Measurements from ENCODE around the gene C2orf72.
"Not testable (repeated sequence)": the region's sequence is repeated elsewhere in the genome, so short reads cannot be mapped to it uniquely, and the experiment has no call there.

C2orf72 gene

GRCh38 chr2:231047274-231047922, 10.1 kb downstream of the C2orf72 start:
- no peak for DNase-seq

GRCh38 chr2:231047923-231048915, 10.9 kb downstream of the C2orf72 start:
- no peak for DNase-seq

GRCh38 chr2:231049286-231050017, 12.1 kb downstream of the C2orf72 start:
- no peak for DNase-seq

GRCh38 chr2:231050018-231050901, 12.9 kb downstream of the C2orf72 start:
- DNase-seq = no peak

- DNase-seq = no peak
These were observed 13.8 kb downstream of the C2orf72 start for GRCh38 chr2:231051116-231051515.

GRCh38 chr2:231052494-231053451, 15.4 kb downstream of the C2orf72 start:
- peak; percentile 88 to 96 (median 93) for DNase-seq

GRCh38 chr2:231053846-231054245, 16.5 kb downstream of the C2orf72 start:
- no peak for DNase-seq

GRCh38 chr2:231056453-231057416, 19.4 kb downstream of the C2orf72 start, which contains the start of gene PSMD1:
Gene PSMD1 (plus strand): TSS chr2:231056867. CDS start chr2:231057026, 159 bp downstream.
- DNase-seq = peak; percentile 93 to 95 (median 95)

DNA sequence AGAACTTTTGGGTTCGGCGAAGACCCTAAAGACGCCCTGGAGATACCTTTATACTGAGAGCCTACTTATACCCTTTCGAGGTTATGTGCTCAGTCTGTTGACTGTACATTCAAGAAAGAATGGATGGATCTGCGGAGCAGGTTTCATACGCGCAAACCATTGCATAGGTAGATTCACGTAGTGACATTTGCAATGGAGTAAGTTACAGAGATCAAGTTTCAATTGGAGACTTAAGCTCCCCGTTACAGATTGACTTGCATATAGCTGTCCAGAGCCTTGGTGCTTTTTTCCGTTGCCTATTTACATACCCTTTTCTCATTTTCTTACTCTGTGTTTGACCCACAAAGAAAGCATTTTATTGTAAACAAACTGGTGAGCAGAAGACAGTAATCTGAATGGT, 20.3 kb downstream of the C2orf72 start:
- DNase-seq = no peak

DNA sequence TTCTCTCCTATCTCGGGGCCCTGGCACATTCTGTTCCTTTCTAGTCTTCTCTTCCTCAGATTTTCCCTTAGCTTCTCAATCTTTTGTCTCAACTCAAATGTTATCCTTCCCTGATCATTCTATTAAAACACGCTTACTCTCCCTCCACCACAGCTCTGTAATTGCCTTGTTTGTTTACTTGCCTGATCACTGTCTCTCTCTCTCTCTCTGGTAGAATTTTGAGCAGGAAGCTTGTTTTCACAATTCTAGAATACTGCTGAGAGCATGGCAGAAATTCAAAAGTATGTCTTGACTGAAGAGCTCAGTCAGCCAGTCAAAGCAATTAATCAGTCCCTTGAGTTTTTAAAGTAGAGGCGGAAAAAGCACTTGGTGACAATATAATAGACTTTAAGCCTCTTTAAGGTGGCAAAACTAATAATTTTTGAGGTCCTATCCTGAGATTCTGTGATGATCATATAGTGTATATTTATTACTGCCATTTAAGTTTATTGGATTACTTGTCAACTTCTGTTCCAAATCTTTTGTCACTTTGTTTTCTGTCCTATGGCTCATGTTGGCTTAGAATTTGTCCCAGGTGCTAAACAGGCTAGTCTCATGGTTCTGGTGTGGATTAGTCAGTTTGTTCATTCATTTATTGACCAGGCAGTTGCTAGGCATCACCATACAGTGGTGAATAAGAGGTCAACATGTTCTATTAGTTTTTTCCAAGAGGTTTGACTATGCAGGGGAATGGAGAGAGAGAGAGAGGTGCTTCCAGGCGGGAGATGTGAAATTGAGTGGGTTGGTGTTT, 21.6 kb downstream of the C2orf72 start:
- no peak for DNase-seq

DNA sequence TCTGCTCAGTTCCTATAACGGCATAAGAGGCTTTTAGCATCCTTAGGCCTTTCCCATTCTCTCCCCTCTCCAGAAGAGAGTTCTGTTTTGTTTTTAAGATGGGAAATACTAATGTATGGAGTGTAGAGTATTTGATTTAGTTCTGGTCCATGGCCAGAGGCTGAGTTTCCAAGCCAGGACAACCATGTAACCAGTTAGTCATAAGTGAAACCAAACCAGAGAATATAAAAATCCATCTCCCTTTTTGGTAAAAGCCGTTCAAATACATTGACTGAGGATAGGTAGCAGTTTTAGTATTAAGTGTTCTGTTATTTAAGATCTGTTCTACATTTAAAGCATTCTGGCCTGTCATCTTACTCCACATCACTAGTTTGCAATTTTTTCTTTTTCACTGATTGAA, 22.4 kb downstream of the C2orf72 start:
- no peak for DNase-seq

DNA sequence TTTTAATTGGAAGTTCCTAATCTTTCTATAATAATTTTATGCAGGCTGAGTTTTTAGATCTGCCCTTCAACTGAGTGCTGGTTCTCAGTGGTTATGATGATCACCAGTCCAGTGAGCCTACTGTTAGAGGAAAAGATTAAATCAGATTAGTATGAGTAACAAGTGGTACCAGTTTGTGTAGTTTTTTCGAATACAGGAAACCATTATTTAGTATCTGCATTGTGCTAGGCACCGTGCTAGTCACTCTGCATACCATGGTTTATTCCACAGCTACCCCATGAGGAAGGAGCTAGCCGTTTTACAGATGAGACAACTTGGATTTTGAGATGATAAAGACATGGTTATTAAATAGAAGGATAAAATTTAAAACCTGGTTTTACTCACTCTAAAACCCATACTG, 25.5 kb downstream of the C2orf72 start:
- DNase-seq = no peak

DNA sequence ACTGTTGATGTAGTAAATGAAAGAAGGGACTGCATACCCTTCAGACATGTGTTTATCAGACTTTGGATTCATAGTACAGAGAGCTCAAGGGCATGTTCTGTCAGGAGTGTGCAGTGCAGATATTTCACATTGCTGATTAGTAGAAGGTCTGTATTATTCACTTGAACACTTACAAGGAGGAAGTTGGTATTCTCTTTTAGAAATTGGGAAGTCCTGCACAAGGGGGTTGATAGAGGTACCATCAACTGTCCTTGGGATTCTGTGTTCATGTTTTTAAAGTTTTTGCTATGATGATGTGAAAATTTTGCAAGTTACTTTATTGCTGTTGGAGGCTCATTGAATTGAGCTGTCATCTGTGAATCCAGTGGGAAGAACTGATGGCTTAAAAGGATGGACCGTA, 26.0 kb downstream of the C2orf72 start:
- DNase-seq = peak in 2 of 3 donors; percentile 44 to 49

DNA sequence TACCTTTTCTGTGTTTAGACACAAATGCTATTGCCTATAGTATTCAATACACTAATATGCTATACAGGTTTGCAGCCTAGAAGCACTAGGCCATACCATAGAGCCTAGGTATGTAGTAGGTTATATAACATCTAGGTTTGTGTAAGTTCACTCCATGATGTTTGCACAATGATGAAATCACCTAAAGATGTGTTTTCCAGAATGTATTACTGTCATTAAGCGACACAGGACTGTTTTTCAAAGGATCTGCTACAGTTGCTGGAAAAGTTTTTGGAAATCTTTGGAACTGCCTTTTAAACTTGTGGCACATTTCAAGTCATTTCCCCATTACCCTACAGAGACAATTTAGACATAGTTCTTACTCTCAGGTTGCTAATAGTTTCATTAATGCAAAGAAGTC, 28.6 kb downstream of the C2orf72 start:
- DNase-seq = no peak

DNA sequence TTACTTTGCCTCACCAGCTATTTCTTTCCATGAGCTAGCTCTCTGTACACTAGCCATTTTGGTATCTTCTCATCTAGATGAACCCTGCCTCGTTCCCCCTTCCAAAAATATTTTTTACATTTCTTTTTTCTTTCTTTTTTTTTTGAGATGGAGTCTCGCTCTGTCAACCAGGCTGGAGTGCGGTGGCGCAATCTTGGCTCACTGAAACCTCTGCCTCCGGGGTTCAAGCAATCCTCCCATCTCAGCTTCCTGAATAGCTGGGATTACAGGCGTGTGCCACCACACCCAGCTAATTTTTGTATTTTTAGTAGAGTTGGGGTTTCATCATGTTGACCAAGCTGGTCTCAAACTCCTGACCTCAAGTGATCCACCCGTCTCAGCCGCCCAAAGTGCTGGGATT, 30.2 kb downstream of the C2orf72 start:
- not testable (repeated sequence) for DNase-seq

- no peak for DNase-seq
These were observed 31.4 kb downstream of the C2orf72 start for GRCh38 chr2:231068525-231069222.

GRCh38 chr2:231069379-231070054, 32.2 kb downstream of the C2orf72 start:
- DNase-seq = no peak

GRCh38 chr2:231084565-231084964, 47.2 kb downstream of the C2orf72 start:
- DNase-seq = peak; percentile 21 to 48 (median 33)

All from suppressor macrophage treated with lipopolysaccharide for 1 hour (primary cell).